ENCODE measurements around the gene PROK1.

The PROK1 gene

DNA sequence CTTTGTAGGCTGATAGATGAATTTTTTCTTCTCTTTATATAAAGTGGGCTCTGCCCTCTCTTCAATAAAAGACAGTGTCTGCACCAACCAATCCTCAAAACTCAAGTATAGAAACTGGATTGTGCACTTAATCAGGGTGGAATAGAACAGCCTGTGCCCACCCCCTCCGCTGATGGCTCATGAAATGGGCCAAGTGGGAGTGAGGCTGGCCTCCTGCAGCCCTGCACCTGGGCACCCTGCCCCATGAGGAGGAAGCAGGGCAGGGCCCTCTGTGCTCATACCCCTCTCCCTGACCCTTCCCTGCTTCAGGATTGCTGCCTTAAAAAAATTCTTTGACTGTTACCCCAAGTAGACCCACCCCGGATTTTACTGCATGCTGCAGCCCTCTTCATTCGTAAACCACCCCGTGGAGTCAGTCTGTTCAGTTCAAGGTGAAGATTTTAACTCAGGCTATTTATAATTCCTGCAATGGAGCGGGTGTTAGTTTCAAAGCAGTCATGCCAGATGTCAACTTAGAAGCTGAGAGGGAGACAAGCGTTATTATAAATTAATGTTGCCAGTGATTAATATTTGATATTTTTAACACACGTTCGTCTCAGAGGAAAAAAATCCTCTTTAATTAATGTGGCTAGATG lies 15.8 kb downstream of the PROK1 start:
- Histone ChIP-seq H3K4me2 (ENCODE audit: low read length) (no peak overlapping the region), H3K9me3 (ENCODE audit: low read length) (no peaks in the 10 kb centered on the region), H3K9ac (ENCODE audit: low read length) (no peak overlapping the region), H3K4me1 (ENCODE audit: insufficient read depth, low read length, severe bottlenecking) (no peaks in the 10 kb centered on the region), H3F3A (ENCODE audit: insufficient read depth, low read length) (no peaks in the 10 kb centered on the region), H3K27me3 (ENCODE audit: insufficient read depth, low read length) (no peaks in the 10 kb centered on the region; the same call in none of the 2 replicates), H3K79me2 (ENCODE audit: insufficient read depth, low read length) (no peaks in the 10 kb centered on the region), H2AFZ (ENCODE audit: low read length) (no peak overlapping the region), H3K4me3 (ENCODE audit: low read depth, low read length, poor library complexity, severe bottlenecking) (no peak overlapping the region), H3K9me2 (ENCODE audit: low read depth, low read length) (no peaks in the 10 kb centered on the region), H3K36me3 (ENCODE audit: insufficient read depth, low read length) (no peaks in the 10 kb centered on the region), H4K20me1 (ENCODE audit: insufficient read depth, low read length) (no peaks in the 10 kb centered on the region), H3K27ac (ENCODE audit: low read depth, low read length, poor library complexity, severe bottlenecking) (no peak overlapping the region)
- no peak for TF ChIP-seq CTCF (IDR thresholded peaks at IDR 0.05; ENCODE audit: low read length)
- TF ChIP-seq EZH2 (IDR thresholded peaks at IDR 0.05; ENCODE audit: borderline replicate concordance, low read length) = no peak

GRCh38 chr1:110471131-110471530 lies 20.2 kb downstream of the PROK1 start:
- no peak overlapping the region for H2AFZ ChIP-seq (ENCODE audit: low read length)

GRCh38 chr1:110472546-110472945 lies 21.6 kb downstream of the PROK1 start:
- Histone ChIP-seq H3K27ac (ENCODE audit: low read depth, low read length, poor library complexity, severe bottlenecking) (no peak overlapping the region), H3K4me3 (ENCODE audit: low read depth, low read length, poor library complexity, severe bottlenecking) (no peak overlapping the region), H3K36me3 (ENCODE audit: insufficient read depth, low read length) (no peaks in the 10 kb centered on the region), H3K9me2 (ENCODE audit: low read depth, low read length) (no peaks in the 10 kb centered on the region), H3K4me1 (ENCODE audit: insufficient read depth, low read length, severe bottlenecking) (no peaks in the 10 kb centered on the region), H3K27me3 (ENCODE audit: insufficient read depth, low read length) (no peaks in the 10 kb centered on the region; the same call in 1 of the 2 replicates), H4K20me1 (ENCODE audit: insufficient read depth, low read length) (no peaks in the 10 kb centered on the region), H3K9me3 (ENCODE audit: low read length) (no peaks in the 10 kb centered on the region), H3K9ac (ENCODE audit: low read length) (no peak overlapping the region), H3K79me2 (ENCODE audit: insufficient read depth, low read length) (no peaks in the 10 kb centered on the region), H3K4me2 (ENCODE audit: low read length) (no peak overlapping the region), H3F3A (ENCODE audit: insufficient read depth, low read length) (no peaks in the 10 kb centered on the region), H2AFZ (ENCODE audit: low read length) (no peak overlapping the region)
- TF ChIP-seq CTCF (IDR thresholded peaks at IDR 0.05; ENCODE audit: low read length) (no peak), EZH2 (IDR thresholded peaks at IDR 0.05; ENCODE audit: borderline replicate concordance, low read length) (no peak)

More at GRCh38 chr1:110471131-110471530, 20.2 kb downstream of the PROK1 start:
- no peak overlapping the region for H3K27ac ChIP-seq (ENCODE audit: low read depth, low read length, poor library complexity, severe bottlenecking)
- no peaks in the 10 kb centered on the region for H4K20me1 ChIP-seq (ENCODE audit: insufficient read depth, low read length)
- no peaks in the 10 kb centered on the region for H3K9me2 ChIP-seq (ENCODE audit: low read depth, low read length)
- H3K4me3 ChIP-seq (ENCODE audit: low read depth, low read length, poor library complexity, severe bottlenecking) = no peak overlapping the region
- H3K27me3 ChIP-seq (ENCODE audit: insufficient read depth, low read length) = no peaks in the 10 kb centered on the region; the same call in 1 of the 2 replicates
- H3K4me2 ChIP-seq (ENCODE audit: low read length) = no peak overlapping the region
- no peaks in the 10 kb centered on the region for H3K4me1 ChIP-seq (ENCODE audit: insufficient read depth, low read length, severe bottlenecking)
- no peak for TF ChIP-seq CTCF (IDR thresholded peaks at IDR 0.05; ENCODE audit: low read length)
- no peak for TF ChIP-seq EZH2 (IDR thresholded peaks at IDR 0.05; ENCODE audit: borderline replicate concordance, low read length)
- H3F3A ChIP-seq (ENCODE audit: insufficient read depth, low read length) = no peaks in the 10 kb centered on the region
- H3K36me3 ChIP-seq (ENCODE audit: insufficient read depth, low read length) = no peaks in the 10 kb centered on the region
- H3K79me2 ChIP-seq (ENCODE audit: insufficient read depth, low read length) = no peaks in the 10 kb centered on the region
- H3K9me3 ChIP-seq (ENCODE audit: low read length) = no peaks in the 10 kb centered on the region
- H3K9ac ChIP-seq (ENCODE audit: low read length) = no peak overlapping the region
